Fibroblast of pulmonary artery (primary cell): Measurements from ENCODE around the gene SETD1A.

Experiments used
- DNase-seq: peaks from one replicate; pipeline ENCODE4 v3.0.0-alpha.2; 2010; ENCODE audit warnings: low read depth
- H3K4me3 ChIP-seq: replicated peaks from 2 replicates; pipeline ENCODE4 v1.5.1; 2011; ENCODE audit warnings: low read depth, mild to moderate bottlenecking, control low read depth, low read length, moderate library complexity
- TF ChIP-seq, protein P1 (sequence below): IDR thresholded peaks from 2 replicates; pipeline ENCODE4 v1.5.1; 2011; ENCODE audit warnings: mild to moderate bottlenecking, control low read depth, low read length, inconsistent platforms; ENCODE audit errors: missing control alignments

Gene SETD1A

DNA sequence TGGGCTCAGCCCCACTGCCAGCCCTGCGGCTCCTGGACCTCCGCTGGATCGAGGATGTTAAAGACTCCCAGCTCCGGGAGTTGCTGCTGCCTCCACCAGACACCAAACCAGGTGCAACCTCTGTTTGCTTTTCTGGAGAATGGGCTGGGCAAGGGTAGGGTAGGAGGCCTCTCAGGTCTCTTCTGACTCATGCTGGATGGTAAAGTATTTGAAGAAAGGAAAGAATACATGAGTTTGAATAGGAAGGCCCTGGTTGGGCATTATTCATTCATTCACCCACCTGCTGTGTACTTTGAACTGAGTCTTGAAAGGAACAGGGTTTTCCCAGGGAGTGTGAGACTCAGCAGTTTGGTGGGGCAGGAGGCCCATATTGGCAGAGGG lies 15.1 kb upstream of the SETD1A start:
- DNase-seq = no peak
- no peak overlapping the region for H3K4me3 ChIP-seq
- TF ChIP-seq, protein P1, sequence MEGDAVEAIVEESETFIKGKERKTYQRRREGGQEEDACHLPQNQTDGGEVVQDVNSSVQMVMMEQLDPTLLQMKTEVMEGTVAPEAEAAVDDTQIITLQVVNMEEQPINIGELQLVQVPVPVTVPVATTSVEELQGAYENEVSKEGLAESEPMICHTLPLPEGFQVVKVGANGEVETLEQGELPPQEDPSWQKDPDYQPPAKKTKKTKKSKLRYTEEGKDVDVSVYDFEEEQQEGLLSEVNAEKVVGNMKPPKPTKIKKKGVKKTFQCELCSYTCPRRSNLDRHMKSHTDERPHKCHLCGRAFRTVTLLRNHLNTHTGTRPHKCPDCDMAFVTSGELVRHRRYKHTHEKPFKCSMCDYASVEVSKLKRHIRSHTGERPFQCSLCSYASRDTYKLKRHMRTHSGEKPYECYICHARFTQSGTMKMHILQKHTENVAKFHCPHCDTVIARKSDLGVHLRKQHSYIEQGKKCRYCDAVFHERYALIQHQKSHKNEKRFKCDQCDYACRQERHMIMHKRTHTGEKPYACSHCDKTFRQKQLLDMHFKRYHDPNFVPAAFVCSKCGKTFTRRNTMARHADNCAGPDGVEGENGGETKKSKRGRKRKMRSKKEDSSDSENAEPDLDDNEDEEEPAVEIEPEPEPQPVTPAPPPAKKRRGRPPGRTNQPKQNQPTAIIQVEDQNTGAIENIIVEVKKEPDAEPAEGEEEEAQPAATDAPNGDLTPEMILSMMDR = no peak

DNA sequence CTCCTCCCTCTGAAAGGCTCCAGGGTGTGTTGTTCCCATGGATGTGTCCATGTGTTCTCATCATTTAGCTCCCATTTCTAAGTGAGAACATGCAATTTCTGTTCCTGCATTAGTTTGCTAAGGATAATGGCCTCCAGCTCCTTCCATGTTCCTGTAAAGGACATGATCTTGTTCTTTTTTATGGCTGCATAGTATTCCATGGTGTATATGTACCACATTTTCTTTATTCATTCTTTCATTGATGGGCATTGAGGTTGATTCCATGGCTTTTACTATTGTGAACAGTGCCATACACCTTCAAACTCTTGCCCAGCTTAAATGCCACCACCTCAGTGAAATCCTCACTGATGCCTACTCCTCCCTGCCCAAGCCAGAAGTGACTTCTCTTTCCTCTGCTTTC lies 13.2 kb upstream of the SETD1A start:
- TF ChIP-seq, protein P1 = no peak
- no peak for DNase-seq
- H3K4me3 ChIP-seq = no peak overlapping the region

DNA sequence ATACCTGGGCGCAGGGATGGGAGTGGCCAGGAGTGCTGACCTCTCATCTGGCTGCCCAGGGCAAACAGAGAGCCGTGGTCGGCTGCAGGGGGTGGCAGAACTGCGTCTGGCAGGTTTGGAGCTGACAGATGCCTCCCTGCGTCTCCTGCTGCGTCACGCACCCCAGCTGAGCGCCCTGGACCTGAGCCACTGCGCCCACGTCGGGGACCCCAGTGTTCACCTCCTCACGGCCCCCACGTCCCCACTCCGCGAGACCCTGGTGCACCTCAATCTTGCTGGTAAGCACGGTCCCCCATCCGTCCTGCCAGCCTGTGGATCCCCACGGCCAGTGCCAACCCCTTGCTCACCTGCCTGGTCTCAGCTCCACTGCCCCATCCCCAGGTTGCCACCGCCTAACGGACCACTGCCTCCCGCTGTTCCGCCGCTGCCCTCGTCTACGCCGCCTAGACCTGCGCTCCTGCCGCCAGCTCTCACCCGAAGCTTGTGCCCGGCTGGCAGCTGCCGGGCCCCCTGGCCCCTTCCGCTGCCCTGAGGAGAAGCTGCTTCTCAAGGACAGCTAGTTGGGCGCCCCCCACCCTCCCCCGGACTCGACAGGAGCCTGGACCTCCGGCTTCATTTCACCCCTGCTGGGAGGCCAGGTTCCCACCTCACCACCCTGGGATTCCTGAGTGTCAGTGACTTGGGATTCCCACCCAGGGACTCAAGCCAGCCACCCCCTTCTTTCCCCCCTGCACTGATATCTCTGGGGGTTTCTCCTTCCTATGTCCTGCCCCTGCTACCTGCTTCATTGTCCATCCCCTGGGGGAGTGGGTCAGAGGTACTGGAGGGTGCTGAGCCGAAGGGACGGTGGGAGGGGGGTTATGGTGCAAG lies 10.6 kb upstream of the SETD1A start:
- TF ChIP-seq, protein P1 = no peak
- no peak for DNase-seq
- no peak overlapping the region for H3K4me3 ChIP-seq

DNA sequence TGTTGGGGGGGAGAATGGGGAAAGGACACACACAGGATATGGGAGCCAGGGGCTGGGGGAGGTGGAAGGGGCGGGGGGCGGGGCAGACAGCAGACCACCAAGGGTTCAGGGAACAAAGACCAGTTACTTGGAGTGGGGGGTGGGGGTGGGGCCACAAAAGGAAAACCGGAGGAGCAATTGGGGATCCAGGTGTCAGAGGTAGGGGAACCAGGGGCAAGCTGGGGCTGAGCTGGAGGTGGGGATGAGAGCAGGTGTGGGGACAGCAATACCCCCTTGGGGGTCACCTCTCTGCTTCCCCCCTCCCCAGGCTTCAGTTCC lies 10.1 kb upstream of the SETD1A start:
- no peak overlapping the region for H3K4me3 ChIP-seq
- TF ChIP-seq, protein P1 = no peak

DNA sequence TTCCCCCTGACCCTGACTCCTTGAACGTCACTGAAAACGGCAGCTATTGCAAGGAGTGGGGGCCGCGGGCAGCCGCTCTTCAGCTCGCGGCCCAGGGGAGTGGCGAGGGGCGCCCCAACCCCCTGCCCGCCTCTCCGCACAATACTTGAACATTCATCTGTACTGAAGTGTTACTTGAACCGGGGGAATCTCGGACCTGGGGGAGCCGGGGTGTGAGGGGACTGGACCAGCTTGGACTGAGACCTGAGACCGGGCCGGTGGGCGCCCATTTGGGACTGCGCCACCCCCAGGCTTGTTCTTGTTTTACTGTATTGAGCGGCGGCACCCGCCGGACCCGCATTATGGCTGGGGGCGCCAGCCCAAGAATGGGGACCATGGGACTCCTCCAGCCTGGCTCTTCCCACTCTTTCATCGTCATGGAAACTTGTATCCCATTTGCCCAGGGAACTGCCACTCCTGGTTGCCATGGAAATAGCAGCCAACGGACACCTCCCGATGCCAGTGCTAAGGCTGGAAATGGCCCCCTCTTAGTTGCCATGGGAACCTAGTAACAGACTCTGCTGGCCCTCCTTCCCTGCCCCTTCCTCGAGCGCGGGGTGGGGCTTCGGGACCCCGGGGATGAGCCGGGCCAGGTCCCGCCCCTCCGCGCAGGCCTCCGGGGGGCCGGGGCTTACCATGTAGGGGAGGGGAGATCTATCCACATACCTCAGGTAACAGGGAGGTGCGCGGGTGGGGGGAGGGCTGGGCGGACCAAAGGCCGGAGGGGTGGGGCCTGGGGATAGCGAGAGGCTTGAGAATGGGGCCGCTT lies 9.5 kb upstream of the SETD1A start:
- TF ChIP-seq, protein P1 = no peak
- peak; percentile 99 for DNase-seq
- H3K4me3 ChIP-seq = peak overlapping the region; percentile 66

More for the DNA sequence above, 10.1 kb upstream of the SETD1A start:
- no peak for DNase-seq

DNA sequence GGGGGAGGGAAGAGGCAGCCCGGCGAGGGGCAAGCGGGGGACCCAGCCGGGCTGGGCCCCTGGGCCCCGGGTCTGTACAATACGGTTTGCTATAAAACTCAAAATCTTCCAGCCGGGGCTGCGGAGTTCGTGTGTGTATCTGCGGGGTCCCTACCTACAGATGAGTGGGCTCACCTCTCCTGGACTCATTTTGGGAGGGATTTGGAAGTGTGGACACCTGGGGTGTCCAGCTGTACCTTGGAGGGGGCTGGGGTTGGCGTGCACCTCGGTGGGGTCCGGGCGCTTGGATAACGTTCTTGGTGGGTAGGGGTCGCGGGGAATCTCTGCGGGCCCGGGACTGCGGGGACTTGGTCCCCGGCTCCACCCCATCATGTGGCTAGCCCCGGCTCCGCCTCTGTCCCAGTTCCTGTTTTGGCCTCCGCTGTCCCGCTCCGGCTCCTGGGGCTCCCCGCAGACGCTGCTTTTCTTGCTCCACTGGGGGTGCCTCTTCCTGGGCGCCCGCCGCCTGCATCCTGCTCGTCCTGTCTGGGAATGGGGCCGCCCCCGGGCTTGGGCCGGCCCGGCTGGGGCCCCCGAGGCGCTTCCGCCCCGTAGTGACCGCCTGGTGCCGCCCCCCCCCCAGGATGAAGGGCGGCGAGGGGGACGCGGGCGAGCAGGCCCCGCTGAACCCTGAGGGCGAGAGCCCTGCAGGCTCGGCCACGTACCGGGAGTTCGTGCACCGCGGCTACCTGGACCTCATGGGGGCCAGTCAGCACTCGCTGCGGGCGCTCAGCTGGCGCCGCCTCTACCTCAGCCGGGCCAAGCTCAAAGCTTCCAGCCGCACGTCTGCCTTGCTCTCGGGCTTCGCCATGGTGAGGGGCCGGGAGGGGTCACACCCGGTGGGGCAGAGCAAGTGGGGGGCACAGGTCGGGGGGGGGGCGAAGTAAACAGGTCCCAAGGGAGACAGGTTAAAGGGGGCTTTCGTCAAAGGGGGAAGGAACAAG lies 8.6 kb upstream of the SETD1A start, which contains the start of gene ORAI3:
ORAI3 (plus strand) TSS at position 402 of the 983 bp plus-strand sequence; CDS start at position 624, 222 bp downstream.
- peak; percentile 66 for DNase-seq
- TF ChIP-seq, protein P1 = no peak
- H3K4me3 ChIP-seq = peak within 1 kb of the TSS; percentile 66
